Raji (cell line): ENCODE measurements around the gene DYRK1B.

Experiments used
- POLR2A ChIP-seq: IDR thresholded peaks from 2 replicates; pipeline ENCODE4 v1.6.1; 2011; ENCODE audit warnings: low read depth, low read length, control low read depth; ENCODE audit not compliant: insufficient read depth

The DYRK1B gene

DNA sequence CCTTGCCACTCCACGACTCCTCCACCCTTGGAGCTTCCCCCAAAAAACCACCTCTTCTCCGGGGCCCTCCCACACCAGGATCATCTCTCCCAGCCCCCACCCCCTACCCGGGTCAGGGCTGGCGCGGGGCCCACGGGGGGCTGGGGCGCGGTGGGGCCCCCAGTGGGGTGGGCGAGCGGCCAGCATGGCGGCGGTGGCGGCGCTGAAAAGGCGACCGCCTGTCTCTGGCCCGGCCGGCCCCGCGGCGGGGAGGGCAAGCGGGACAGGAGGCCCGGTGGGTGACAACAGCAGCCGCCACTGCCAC, 850 bp downstream of the DYRK1B start:
- no peak for TF ChIP-seq POLR2A

DNA sequence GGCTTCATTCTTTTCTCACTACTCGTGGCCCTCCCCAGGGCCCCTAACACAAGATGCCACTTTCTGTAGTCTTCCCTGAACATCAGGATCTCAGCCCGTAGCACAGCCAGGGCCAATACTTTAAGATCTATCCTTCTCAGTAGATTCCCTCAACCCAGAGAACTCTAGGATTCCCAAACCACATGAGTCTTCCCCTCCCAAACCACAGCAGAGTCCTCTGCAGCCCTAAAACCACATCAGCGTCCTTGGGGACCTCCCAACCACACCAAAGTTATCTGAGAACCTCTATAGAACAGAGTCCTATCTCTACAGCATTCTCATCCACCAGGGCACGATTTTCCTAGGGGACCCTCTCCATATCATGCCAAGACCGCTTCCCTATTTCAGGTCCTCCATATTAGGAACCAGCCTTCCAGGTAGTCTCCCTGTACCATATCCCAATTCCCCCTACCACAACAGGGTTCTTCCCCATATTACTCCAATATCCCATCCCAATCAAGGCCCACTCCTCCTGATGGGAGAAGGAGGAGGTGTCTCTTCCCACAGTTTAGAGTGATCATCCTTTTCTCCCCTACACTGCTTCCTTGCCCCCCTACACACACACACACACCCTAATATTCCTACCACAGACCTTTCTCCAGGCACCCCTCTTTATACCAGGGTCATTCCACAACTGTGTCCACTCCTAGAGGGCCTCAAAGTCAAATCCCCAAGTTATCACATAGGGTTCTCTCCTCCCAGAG, 1.4 kb downstream of the DYRK1B start:
- no peak for TF ChIP-seq POLR2A

DNA sequence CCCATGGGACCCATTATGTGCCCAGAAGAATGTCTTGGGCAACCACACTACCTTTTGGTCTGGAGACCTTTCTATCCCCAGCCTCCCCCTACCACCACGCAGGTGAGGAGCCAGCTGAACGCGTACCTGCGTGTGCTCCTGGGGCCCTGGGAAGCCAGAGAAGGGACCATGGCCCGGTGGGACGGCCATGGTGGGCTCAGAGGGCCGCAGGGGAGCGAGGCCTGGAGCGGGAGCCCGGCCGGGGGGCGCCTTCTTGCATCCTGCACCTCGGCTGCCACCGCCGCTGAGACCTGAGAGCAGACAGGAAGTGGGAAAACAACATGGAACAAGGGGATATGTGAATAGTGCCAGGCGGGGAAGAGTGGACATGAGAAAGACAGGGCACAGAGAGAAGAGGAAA, 2.3 kb downstream of the DYRK1B start:
- TF ChIP-seq POLR2A, result no peak

DNA sequence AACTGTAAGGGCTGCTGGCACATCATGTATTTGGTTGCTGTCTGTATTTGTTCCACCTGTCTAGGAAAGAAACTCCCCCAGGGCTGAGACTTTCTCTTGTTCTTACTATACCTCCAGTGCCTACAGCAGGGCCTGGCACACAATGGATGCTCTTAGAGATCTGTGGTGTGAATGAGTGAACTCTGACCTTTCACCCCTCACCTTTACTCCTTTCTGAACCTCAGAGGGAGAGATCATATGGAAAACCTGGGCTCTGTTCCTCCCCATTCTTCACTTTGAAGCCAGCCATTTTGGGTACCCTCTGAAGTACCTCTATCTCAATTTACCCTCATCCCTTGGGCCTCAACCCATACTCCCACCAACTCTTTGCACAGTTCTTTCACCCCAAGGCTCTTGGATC, 3.1 kb downstream of the DYRK1B start:
- TF ChIP-seq POLR2A, result no peak

DNA sequence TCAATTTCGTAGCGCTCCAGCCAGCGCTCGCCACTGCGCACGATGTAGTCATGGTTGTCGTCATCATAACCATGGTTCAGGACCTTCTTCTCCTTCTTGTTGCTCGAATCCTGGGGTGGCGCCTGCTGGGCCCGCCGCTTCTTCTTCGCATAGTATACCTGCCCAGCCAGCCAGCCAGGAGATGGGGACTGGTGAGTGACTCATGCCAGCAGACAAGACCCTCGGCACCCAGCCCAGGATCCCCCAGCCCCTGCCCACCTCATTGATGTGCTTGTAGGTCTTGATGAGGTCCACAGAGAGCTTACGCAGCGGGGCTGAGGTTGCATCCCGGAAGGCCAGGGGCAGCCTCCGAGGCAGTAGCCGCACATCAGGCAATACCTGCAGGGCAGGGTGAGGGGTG, 3.6 kb downstream of the DYRK1B start:
- TF ChIP-seq POLR2A, result no peak

DNA sequence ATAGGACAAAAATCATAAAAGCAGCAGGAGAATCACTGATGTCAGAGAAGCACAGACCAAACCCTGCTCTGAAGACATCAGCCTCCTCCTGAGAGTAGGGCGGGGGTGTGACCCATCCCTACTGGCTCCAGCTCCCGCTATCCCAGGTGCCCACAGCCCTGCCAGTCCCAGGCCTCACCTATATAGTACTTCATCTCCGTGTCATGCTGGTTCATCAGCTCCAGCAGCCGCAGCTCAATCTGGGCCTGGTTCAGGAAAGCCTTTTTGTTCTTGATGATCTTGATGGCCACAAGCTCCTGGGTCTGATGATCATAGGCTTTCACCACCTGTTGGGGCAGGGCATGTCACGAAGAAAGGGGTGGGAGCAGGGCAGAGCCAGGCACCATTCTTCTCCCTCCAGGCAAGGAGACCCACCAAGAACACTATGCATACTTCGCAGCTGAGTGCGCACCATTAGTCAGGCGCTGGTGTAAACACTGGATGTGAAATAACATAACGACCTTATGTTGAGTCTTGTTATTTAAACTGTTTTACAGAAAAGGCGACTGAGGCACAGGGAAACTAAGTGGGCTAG, 4.2 kb downstream of the DYRK1B start:
- no peak for TF ChIP-seq POLR2A

DNA sequence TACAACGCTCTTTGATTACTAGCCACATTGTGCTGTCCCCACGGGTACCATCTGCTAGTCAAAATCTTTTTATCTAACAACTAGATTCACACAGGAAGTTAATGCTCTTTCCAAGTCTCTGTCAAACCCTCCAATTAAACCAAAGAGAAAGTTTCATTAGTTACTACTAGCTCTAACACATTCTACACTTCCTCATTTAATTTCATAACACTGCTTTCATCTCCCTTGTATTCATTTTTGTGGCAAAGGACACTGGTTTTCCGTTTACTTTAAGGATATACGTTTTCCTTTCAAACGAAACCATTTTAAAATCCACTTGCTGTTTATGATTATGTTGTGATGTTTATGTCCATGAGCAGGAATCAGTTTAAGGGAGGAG, 5.3 kb downstream of the DYRK1B start:
- TF ChIP-seq POLR2A, result no peak

DNA sequence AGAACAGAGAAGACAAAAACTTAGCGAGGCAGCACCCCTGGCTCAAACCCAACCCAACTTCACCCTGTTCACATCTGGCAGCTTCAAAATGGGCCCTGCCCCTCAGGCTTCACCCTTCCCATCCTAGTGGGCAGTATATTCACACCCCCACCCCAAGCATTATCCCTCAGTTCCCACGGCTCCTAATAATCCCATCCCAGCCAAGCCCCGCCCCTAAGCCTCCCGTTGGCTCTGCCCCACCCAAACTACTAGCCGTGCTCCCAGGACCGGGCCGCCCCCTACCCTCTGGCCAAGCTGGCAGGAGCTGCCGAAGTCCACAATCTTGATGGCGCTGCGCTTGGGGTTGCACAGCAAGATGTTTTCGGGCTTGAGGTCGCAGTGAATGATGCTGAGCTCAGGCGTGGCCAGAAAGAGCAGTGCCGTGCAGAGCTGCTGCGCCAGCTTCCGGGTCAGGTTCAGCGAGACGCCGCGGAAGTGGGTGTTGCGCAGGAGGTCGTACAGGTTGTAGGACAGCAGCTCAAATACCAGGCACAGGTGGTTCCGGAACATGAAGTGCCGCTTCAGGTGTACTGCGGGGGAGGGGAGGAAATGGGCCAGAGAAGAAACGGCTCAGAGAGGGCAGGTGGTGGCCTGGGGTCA, 5.8 kb downstream of the DYRK1B start:
- TF ChIP-seq POLR2A, result no peak

DNA sequence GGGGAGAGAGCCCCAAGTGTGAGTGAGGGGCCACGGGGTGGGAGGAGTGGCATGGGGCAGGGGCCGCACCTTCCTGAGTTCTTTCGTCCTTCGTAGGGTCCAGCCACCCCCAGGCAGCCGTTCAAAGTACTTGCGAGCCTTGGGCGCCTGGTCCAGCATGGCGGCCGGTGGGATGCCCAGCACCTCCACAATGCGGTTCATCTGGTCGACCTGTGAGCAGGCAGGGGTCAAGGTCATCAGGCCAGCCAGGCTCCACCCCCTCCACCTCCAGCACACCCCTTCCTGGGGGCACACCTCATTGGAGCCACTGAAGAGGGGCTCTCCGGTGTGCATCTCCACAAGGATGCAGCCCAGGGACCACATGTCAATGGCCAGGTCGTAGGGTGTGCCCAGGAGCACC, 6.7 kb downstream of the DYRK1B start:
- TF ChIP-seq POLR2A, result no peak

DNA sequence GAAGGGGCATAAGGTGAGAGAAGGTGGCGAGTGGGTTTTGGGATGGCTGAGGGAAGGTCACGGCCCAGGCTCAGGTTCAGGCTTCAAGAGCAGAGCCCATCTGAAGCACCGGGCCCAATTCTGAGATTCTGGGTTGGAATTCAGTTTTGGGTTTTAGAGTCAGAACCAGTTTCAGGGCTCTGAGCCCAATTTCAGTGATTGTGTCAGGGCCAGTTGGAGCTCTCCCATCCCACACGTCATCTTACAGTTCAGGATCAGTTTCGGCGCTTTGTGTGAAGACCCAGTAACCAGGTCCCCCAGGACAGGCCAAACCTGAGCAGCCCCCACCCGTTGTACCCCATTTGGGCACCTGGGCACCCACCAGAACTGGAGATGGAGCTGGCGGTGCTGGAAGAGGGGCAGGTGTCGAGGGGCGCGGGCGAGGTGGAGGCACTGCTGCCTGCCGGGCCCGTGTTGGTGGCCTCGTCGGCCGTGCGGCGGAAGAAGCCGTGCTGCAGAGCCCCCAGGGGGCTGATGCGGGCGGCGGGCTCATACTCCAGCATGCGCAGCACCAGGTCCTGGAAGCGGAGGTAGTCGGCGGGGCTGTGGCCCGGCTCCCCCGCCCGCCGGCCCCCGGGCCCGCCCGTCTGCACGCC, 7.5 kb downstream of the DYRK1B start:
- no peak for TF ChIP-seq POLR2A

DNA sequence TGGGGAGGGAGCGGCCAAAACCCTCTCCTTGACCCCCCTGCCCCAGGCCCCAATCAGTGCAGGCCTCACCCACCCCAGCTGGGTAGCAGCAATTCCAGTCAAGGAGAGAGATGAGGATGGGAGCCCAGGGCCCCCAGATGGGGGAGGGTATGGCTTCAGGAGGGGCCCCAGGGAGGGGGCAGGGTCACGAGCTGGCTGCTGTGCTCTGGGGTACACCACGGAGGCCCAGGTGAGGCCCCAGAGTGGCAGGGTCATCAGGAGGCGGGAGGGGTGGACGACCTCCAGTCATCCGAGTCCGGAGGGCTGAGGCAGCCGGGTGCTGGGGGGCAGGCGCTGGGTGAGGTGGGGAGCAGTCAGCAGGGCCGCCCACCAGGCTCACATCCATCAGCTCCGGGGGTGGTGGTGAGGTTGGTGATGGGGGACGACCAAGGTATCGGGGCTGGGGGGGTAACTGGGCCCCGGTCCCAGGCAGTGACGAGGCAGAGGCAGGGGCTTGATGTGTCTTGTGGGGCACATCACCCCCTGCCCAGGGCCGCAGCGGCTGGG, 8.4 kb downstream of the DYRK1B start:
- no peak for TF ChIP-seq POLR2A

DNA sequence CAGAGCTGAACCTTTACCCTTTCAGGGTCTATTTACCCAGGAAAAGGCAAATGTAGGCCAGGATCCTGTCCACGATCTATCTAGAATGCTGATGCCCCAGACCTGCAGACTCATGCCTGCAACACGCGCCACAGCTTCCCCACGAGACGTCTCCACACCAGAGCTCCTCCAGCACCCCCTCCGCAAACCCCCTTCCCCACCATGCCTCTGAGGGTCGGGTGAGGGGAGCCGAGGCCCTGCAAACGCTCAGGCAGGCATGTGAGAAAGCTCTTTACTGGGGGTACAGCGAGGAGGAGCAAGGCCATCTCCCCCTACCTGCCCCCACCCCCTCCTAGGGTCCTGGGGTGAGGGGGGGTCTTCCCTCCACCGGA, 8.9 kb downstream of the DYRK1B start:
- no peak for TF ChIP-seq POLR2A

DNA sequence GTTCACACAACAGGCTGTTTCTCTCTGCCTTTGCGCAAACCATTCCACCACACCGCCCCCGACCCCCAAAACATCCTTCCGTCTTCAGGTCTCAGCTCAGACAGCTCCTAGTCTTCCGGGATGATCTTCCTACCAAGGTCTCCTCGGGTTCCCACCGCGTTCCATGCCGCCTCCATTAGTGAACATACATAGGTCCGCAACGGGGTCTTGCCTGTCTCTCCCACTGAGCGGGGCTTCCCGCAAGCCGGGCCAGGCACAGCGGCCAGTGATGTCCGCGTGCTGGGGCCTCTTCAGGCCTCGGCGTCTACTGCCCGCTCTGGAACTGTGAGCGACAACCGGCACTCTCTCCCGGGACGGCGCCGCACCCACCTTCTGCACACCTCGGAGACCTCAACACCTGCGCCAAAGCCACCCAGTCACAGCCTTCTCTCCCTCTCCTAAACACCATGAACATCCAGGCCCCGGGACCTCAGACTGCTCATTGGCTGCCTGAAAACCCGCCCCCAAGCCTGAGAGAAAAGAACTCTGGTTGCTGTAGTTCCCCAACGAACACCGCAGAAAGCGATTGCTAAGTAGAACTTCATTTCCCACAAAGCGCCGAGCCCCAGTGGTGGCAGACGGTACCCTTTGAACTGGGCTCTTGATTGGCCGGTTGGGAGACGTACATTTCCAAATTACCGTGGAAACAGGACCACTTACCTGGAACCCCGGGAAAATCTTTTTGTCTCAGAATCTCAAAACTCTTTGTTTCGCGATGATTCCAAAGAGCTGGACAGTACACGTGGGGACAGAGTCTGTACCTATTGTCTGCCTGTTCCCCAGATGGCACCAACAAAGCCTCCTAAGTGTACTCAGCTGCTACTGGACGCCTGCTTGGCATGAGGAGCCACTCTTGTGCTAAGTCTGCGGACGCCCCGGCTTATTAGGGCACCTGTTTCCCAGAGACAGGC, 9.5 kb downstream of the DYRK1B start:
- no peak for TF ChIP-seq POLR2A

DNA sequence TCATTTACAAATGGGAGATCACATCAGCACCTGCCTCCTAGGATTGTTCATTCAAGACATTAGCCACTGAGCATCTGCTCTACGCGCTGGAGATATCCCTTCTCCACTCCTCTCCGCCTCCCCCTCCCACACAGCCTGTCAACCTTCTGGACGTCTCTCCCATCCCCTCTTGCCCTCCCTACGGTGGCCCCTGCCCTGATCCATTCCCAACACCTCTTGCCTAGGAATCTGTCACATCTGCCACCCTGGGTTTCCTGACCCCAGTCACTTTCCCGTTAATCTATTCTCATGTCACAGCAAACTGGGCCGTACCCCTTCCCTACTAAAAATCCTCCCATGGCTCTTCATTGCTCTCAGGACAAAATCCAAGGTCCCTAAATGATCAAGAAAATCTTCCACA, 10.3 kb downstream of the DYRK1B start:
- TF ChIP-seq POLR2A, result no peak

DNA sequence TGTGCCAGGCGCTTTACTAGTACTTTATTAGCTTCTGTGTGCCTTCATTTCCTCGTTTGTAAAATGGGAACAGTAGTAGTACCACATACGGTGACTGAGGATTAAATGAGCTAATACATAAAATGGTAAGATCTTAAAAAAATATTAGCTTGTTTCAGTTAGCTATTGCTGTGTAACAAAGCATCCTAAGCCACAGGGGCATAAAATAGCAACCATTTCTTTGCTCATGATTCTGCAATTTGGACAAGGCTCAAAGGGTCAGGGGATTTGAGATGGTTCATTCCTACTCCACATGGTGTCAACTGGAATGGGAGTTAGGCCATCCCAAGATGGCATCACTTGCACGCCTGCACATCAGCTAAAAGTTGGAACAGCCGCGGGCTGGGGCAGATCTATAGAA, 13.3 kb downstream of the DYRK1B start:
- no peak for TF ChIP-seq POLR2A

DNA sequence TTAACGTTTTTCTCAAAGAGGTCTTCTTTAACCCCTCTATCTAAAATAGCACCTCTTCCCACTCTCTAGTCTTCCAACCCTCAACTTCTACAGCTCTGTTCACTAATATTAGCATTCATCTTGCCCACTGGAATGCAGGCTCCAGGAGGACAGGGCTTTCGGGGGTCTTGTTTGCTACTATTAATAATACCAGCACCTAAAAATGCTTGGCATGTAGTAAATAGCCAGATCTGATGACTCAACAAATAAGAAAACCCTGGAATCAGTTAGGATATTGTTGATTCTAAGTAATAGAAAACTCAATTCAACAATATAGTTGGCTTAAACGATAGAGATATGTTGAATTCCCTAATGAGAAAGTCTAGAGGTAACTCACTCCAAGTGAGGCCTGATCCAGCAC, 14.2 kb downstream of the DYRK1B start:
- TF ChIP-seq POLR2A, result no peak

DNA sequence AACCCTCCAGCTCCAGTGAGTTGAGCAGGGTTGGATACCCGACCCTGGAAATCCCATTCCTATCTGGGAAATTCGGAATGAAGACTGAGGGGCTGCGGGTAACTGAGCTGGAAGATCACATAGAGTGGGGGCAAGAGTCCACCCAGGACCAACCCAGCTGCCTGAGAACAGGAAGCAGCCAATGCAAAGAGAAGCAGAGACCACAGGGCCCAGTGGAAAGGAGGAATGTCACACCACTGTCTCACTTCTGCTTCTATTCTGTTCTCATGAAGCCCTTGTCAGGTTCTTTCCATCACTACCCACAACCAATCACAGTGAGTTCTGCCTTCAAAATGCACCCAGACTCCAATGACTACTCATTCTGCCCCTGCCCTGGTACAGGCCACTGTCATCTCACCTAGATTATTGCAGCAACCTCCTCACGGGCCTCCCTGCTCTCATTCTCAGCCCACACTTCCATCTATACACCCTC, 15.3 kb downstream of the DYRK1B start:
- TF ChIP-seq POLR2A, result no peak
